ENCODE data around the gene ARL11.

The ARL11 gene

GRCh38 chr13:49620170-49620621, 8.1 kb upstream of the ARL11 start:
- TF ChIP-seq EZH2phosphoT487 (IDR thresholded peaks at IDR 0.05; ENCODE audit: low read depth) = no peak
- TF ChIP-seq CTCF (IDR thresholded peaks at IDR 0.05; ENCODE audit: low read depth, low read length) = no peak
- H3K9me3 ChIP-seq (ENCODE audit: insufficient read depth, low read length) = no peaks in the 10 kb centered on the region
- no peaks in the 10 kb centered on the region for H3K36me3 ChIP-seq (replicated peaks; ENCODE audit: low read depth, low read length)
- H3K27ac ChIP-seq (ENCODE audit: low read length) = no peak overlapping the region
- no peaks in the 10 kb centered on the region; the same call in 1 of the 2 replicates for H3K4me1 ChIP-seq (ENCODE audit: low read length)
- peak overlapping the region; percentile 49 for H3K9ac ChIP-seq (ENCODE audit: low read length)
- no peaks in the 10 kb centered on the region for H3K79me2 ChIP-seq (ENCODE audit: low read length)
- H3K4me3 ChIP-seq (ENCODE audit: low read length) = peak overlapping the region; percentile 75
- no peaks in the 10 kb centered on the region for H4K20me1 ChIP-seq (ENCODE audit: insufficient read depth, low read length)
- peak overlapping the region; percentile 97 for H2AFZ ChIP-seq (ENCODE audit: low read depth, low read length)
- H3K27me3 ChIP-seq (ENCODE audit: low read depth, low read length) = no peaks in the 10 kb centered on the region
- peak overlapping the region; percentile 77 for H3K4me2 ChIP-seq (ENCODE audit: low read length)

GRCh38 chr13:49622174-49622946, 5.9 kb upstream of the ARL11 start:
- H4K20me1 ChIP-seq (ENCODE audit: insufficient read depth, low read length) = no peaks in the 10 kb centered on the region
- no peak overlapping the region for H3K9ac ChIP-seq (ENCODE audit: low read length)
- no peak overlapping the region for H2AFZ ChIP-seq (ENCODE audit: low read depth, low read length)
- no peaks in the 10 kb centered on the region for H3K36me3 ChIP-seq (replicated peaks; ENCODE audit: low read depth, low read length)
- H3K79me2 ChIP-seq (ENCODE audit: low read length) = no peaks in the 10 kb centered on the region
- H3K4me1 ChIP-seq (ENCODE audit: low read length) = no peaks in the 10 kb centered on the region; the same call in 1 of the 2 replicates
- no peak overlapping the region for H3K27ac ChIP-seq (ENCODE audit: low read length)
- TF ChIP-seq CTCF (IDR thresholded peaks at IDR 0.05; ENCODE audit: low read depth, low read length) (no peak), EZH2phosphoT487 (IDR thresholded peaks at IDR 0.05; ENCODE audit: low read depth) (no peak)
- no peak overlapping the region for H3K4me3 ChIP-seq (ENCODE audit: low read length)
- no peaks in the 10 kb centered on the region for H3K9me3 ChIP-seq (ENCODE audit: insufficient read depth, low read length)
- H3K27me3 ChIP-seq (ENCODE audit: low read depth, low read length) = no peaks in the 10 kb centered on the region
- no peak overlapping the region for H3K4me2 ChIP-seq (ENCODE audit: low read length)

GRCh38 chr13:49624229-49624628, 4.1 kb upstream of the ARL11 start:
- peaks cover 12% of the 10 kb centered on the region for H3K4me1 ChIP-seq (ENCODE audit: low read length)

More at GRCh38 chr13:49624229-49624628, 4.1 kb upstream of the ARL11 start:
- TF ChIP-seq EZH2phosphoT487 (IDR thresholded peaks at IDR 0.05; ENCODE audit: low read depth) = no peak
- no peak for TF ChIP-seq CTCF (IDR thresholded peaks at IDR 0.05; ENCODE audit: low read depth, low read length)
- Histone ChIP-seq H3K36me3 (replicated peaks; ENCODE audit: low read depth, low read length) (no peaks in the 10 kb centered on the region), H3K9ac (ENCODE audit: low read length) (no peak overlapping the region), H3K27me3 (ENCODE audit: low read depth, low read length) (no peaks in the 10 kb centered on the region), H3K4me2 (ENCODE audit: low read length) (no peak overlapping the region), H3K9me3 (ENCODE audit: insufficient read depth, low read length) (no peaks in the 10 kb centered on the region), H3K27ac (ENCODE audit: low read length) (no peak overlapping the region), H3K4me3 (ENCODE audit: low read length) (no peak overlapping the region), H4K20me1 (ENCODE audit: insufficient read depth, low read length) (no peaks in the 10 kb centered on the region), H3K79me2 (ENCODE audit: low read length) (peaks cover 7% of the 10 kb centered on the region), H2AFZ (ENCODE audit: low read depth, low read length) (no peak overlapping the region)

Measured in OCI-LY3 (cell line).